Rectal smooth muscle tissue (tissue), 1 donor: ENCODE results near the gene CCDC60.

Experiments used
- H3K27ac ChIP-seq: one replicate; pipeline ENCODE4 v1.7.0; 2013; ENCODE audit warnings: low read depth, low read length, inconsistent platforms
- H3K27me3 ChIP-seq: one replicate; pipeline ENCODE4 v1.7.0; 2013; ENCODE audit warnings: low read length; ENCODE audit not compliant: control insufficient read depth, insufficient read depth
- H3K36me3 ChIP-seq: one replicate; pipeline ENCODE4 v1.7.0; 2013; ENCODE audit warnings: low read length; ENCODE audit not compliant: control insufficient read depth, insufficient read depth
- H3K4me1 ChIP-seq: one replicate; pipeline ENCODE4 v1.7.0; 2013; ENCODE audit warnings: low read length; ENCODE audit not compliant: control insufficient read depth, insufficient read depth
- H3K4me3 ChIP-seq: one replicate; pipeline ENCODE4 v1.7.0; 2013; ENCODE audit warnings: low read length
- H3K9ac ChIP-seq: one replicate; pipeline ENCODE4 v1.7.0; 2013; ENCODE audit warnings: low read length

The CCDC60 gene

GRCh38 chr12:119463211-119463926 lies 128.8 kb downstream of the CCDC60 start:
- Histone ChIP-seq H3K27me3 (no peaks in the 10 kb centered on the region), H3K4me3 (no peak overlapping the region), H3K36me3 (no peaks in the 10 kb centered on the region), H3K27ac (no peak overlapping the region), H3K9ac (no peak overlapping the region), H3K4me1 (no peaks in the 10 kb centered on the region)

GRCh38 chr12:119468296-119468695 lies 133.8 kb downstream of the CCDC60 start:
- Histone ChIP-seq H3K9ac (no peak overlapping the region), H3K36me3 (no peaks in the 10 kb centered on the region), H3K4me1 (no peaks in the 10 kb centered on the region), H3K27ac (no peak overlapping the region), H3K4me3 (no peak overlapping the region), H3K27me3 (no peaks in the 10 kb centered on the region)

GRCh38 chr12:119475650-119476049 lies 141.1 kb downstream of the CCDC60 start:
- H3K4me1 ChIP-seq, result no peaks in the 10 kb centered on the region

GRCh38 chr12:119476951-119477350 lies 142.4 kb downstream of the CCDC60 start:
- Histone ChIP-seq H3K27me3 (no peaks in the 10 kb centered on the region), H3K36me3 (no peaks in the 10 kb centered on the region), H3K4me1 (no peaks in the 10 kb centered on the region), H3K27ac (no peak overlapping the region), H3K9ac (no peak overlapping the region), H3K4me3 (no peak overlapping the region)

More at GRCh38 chr12:119475650-119476049, 141.1 kb downstream of the CCDC60 start:
- Histone ChIP-seq H3K4me3 (no peak overlapping the region), H3K27me3 (no peaks in the 10 kb centered on the region), H3K27ac (no peak overlapping the region), H3K9ac (no peak overlapping the region), H3K36me3 (no peaks in the 10 kb centered on the region)

GRCh38 chr12:119479121-119479561 lies 144.6 kb downstream of the CCDC60 start:
- Histone ChIP-seq H3K9ac (no peak overlapping the region), H3K36me3 (no peaks in the 10 kb centered on the region), H3K27ac (no peak overlapping the region), H3K4me1 (no peaks in the 10 kb centered on the region), H3K27me3 (no peaks in the 10 kb centered on the region), H3K4me3 (no peak overlapping the region)

GRCh38 chr12:119480551-119480950 lies 146.0 kb downstream of the CCDC60 start:
- no peaks in the 10 kb centered on the region for H3K27me3 ChIP-seq
- H3K4me1 ChIP-seq, result no peaks in the 10 kb centered on the region
- no peaks in the 10 kb centered on the region for H3K36me3 ChIP-seq
- no peak overlapping the region for H3K9ac ChIP-seq
- no peak overlapping the region for H3K4me3 ChIP-seq
- no peak overlapping the region for H3K27ac ChIP-seq

GRCh38 chr12:119486599-119487154 lies 152.1 kb downstream of the CCDC60 start:
- no peak overlapping the region for H3K4me3 ChIP-seq
- H3K36me3 ChIP-seq, result no peaks in the 10 kb centered on the region
- no peaks in the 10 kb centered on the region for H3K4me1 ChIP-seq
- no peak overlapping the region for H3K9ac ChIP-seq
- no peak overlapping the region for H3K27ac ChIP-seq
- H3K27me3 ChIP-seq, result no peaks in the 10 kb centered on the region

- H3K27ac ChIP-seq, result no peak overlapping the region
- no peaks in the 10 kb centered on the region for H3K36me3 ChIP-seq
- H3K4me1 ChIP-seq, result no peaks in the 10 kb centered on the region
- H3K9ac ChIP-seq, result no peak overlapping the region
- H3K27me3 ChIP-seq, result no peaks in the 10 kb centered on the region
- no peak overlapping the region for H3K4me3 ChIP-seq
Measured at GRCh38 chr12:119491814-119492213, 157.3 kb downstream of the CCDC60 start.

GRCh38 chr12:119500209-119500608 lies 165.7 kb downstream of the CCDC60 start:
- no peak overlapping the region for H3K27ac ChIP-seq
- no peaks in the 10 kb centered on the region for H3K27me3 ChIP-seq
- no peaks in the 10 kb centered on the region for H3K4me1 ChIP-seq
- H3K36me3 ChIP-seq, result no peaks in the 10 kb centered on the region
- H3K9ac ChIP-seq, result no peak overlapping the region
- H3K4me3 ChIP-seq, result no peak overlapping the region

GRCh38 chr12:119501052-119501451 lies 166.5 kb downstream of the CCDC60 start:
- H3K9ac ChIP-seq, result no peak overlapping the region
- H3K27ac ChIP-seq, result no peak overlapping the region
- no peaks in the 10 kb centered on the region for H3K36me3 ChIP-seq
- H3K4me1 ChIP-seq, result no peaks in the 10 kb centered on the region
- H3K4me3 ChIP-seq, result no peak overlapping the region
- H3K27me3 ChIP-seq, result no peaks in the 10 kb centered on the region

GRCh38 chr12:119505001-119505400 lies 170.5 kb downstream of the CCDC60 start:
- H3K27me3 ChIP-seq, result no peaks in the 10 kb centered on the region
- H3K27ac ChIP-seq, result no peak overlapping the region
- H3K4me1 ChIP-seq, result no peaks in the 10 kb centered on the region
- H3K4me3 ChIP-seq, result no peak overlapping the region
- no peaks in the 10 kb centered on the region for H3K36me3 ChIP-seq
- no peak overlapping the region for H3K9ac ChIP-seq

- H3K27ac ChIP-seq, result no peak overlapping the region
- H3K4me3 ChIP-seq, result no peak overlapping the region
- H3K9ac ChIP-seq, result no peak overlapping the region
- H3K36me3 ChIP-seq, result no peaks in the 10 kb centered on the region
- H3K4me1 ChIP-seq, result no peaks in the 10 kb centered on the region
- no peaks in the 10 kb centered on the region for H3K27me3 ChIP-seq
Measured at GRCh38 chr12:119512772-119513497, 178.4 kb downstream of the CCDC60 start.
